ENCODE results near the gene VPS13D.
"Not testable (repeated sequence)": the region's sequence is repeated elsewhere in the genome, so short reads cannot be mapped to it uniquely, and the experiment has no call there.

VPS13D gene

GRCh38 chr1:12316331-12316730 lies 86.5 kb downstream of the VPS13D start:
- DNase-seq (ENCODE audit: extremely low spot score) = no peak
- POLR2A ChIA-PET = no interaction called here
- no peak for TF ChIP-seq LEF1 (IDR thresholded peaks at IDR 0.05; ENCODE audit: borderline replicate concordance)
- TF ChIP-seq ELF4 (IDR thresholded peaks at IDR 0.05) = no peak
- TF ChIP-seq L3MBTL2 (conservative IDR thresholded peaks at IDR 0.05) = no peak
- TF ChIP-seq, protein P1, sequence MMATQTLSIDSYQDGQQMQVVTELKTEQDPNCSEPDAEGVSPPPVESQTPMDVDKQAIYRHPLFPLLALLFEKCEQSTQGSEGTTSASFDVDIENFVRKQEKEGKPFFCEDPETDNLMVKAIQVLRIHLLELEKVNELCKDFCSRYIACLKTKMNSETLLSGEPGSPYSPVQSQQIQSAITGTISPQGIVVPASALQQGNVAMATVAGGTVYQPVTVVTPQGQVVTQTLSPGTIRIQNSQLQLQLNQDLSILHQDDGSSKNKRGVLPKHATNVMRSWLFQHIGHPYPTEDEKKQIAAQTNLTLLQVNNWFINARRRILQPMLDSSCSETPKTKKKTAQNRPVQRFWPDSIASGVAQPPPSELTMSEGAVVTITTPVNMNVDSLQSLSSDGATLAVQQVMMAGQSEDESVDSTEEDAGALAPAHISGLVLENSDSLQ (IDR thresholded peaks at IDR 0.05) = no peak
- TF ChIP-seq NFRKB (IDR thresholded peaks at IDR 0.05) = no peak
- TF ChIP-seq SP1 (IDR thresholded peaks at IDR 0.05) = no peak
- TF ChIP-seq ARNT (IDR thresholded peaks at IDR 0.05) = no peak
- no peak for TF ChIP-seq FOXM1 (IDR thresholded peaks at IDR 0.05; ENCODE audit: borderline replicate concordance)
- TF ChIP-seq TARDBP (IDR thresholded peaks at IDR 0.05) = no peak
- no peak for TF ChIP-seq HDGF (IDR thresholded peaks at IDR 0.05; ENCODE audit: borderline replicate concordance)
- CTCF ChIA-PET = no interaction called here

- CTCF ChIA-PET = no interaction called here
Measured at GRCh38 chr1:12320486-12320885, 90.7 kb downstream of the VPS13D start.

GRCh38 chr1:12324423-12324822 lies 94.6 kb downstream of the VPS13D start:
- no peak for DNase-seq (ENCODE audit: extremely low spot score)
- CTCF ChIA-PET = no interaction called here
- TF ChIP-seq ZNF384 (IDR thresholded peaks at IDR 0.05) (no peak), SUZ12 (IDR thresholded peaks at IDR 0.05) (no peak), NFRKB (IDR thresholded peaks at IDR 0.05) (no peak), SP1 (IDR thresholded peaks at IDR 0.05) (no peak), CTBP1 (IDR thresholded peaks at IDR 0.05; ENCODE audit: borderline replicate concordance) (no peak), LEF1 (IDR thresholded peaks at IDR 0.05; ENCODE audit: borderline replicate concordance) (no peak), FOXA1 (IDR thresholded peaks at IDR 0.05) (no peak), TARDBP (IDR thresholded peaks at IDR 0.05) (no peak), FOXK2 (IDR thresholded peaks at IDR 0.05) (no peak), ELF4 (IDR thresholded peaks at IDR 0.05) (no peak), ARNT (IDR thresholded peaks at IDR 0.05) (no peak), HDGF (IDR thresholded peaks at IDR 0.05; ENCODE audit: borderline replicate concordance) (no peak), L3MBTL2 (conservative IDR thresholded peaks at IDR 0.05) (no peak), BHLHE40 (IDR thresholded peaks at IDR 0.05; ENCODE audit: borderline replicate concordance) (no peak), FOXM1 (IDR thresholded peaks at IDR 0.05; ENCODE audit: borderline replicate concordance) (no peak)
- TF ChIP-seq, protein P1 (IDR thresholded peaks at IDR 0.05) = no peak
- POLR2A ChIA-PET = no interaction called here

More at GRCh38 chr1:12320486-12320885, 90.7 kb downstream of the VPS13D start:
- POLR2A ChIA-PET = no interaction called here
- TF ChIP-seq FOXK2 (IDR thresholded peaks at IDR 0.05) (no peak), NFRKB (IDR thresholded peaks at IDR 0.05) (no peak), FOXA1 (IDR thresholded peaks at IDR 0.05) (no peak), ELF4 (IDR thresholded peaks at IDR 0.05) (no peak), CTBP1 (IDR thresholded peaks at IDR 0.05; ENCODE audit: borderline replicate concordance) (no peak), FOXM1 (IDR thresholded peaks at IDR 0.05; ENCODE audit: borderline replicate concordance) (no peak), ARNT (IDR thresholded peaks at IDR 0.05) (no peak), SUZ12 (IDR thresholded peaks at IDR 0.05) (no peak), L3MBTL2 (conservative IDR thresholded peaks at IDR 0.05) (no peak), BHLHE40 (IDR thresholded peaks at IDR 0.05; ENCODE audit: borderline replicate concordance) (no peak), TARDBP (IDR thresholded peaks at IDR 0.05) (no peak), SP1 (IDR thresholded peaks at IDR 0.05) (no peak)
- TF ChIP-seq, protein P1 (IDR thresholded peaks at IDR 0.05) = no peak
- DNase-seq (ENCODE audit: extremely low spot score) = no peak

- CTCF ChIA-PET; POLR2A ChIA-PET; DNase-seq (ENCODE audit: extremely low spot score): not testable (repeated sequence)
Measured at GRCh38 chr1:12324973-12325372, 95.1 kb downstream of the VPS13D start.

- ChIA-PET CTCF (no interaction called here), POLR2A (no interaction called here)
- TF ChIP-seq SUZ12 (IDR thresholded peaks at IDR 0.05) (no peak), TARDBP (IDR thresholded peaks at IDR 0.05) (no peak), CTBP1 (IDR thresholded peaks at IDR 0.05; ENCODE audit: borderline replicate concordance) (no peak), ZNF384 (IDR thresholded peaks at IDR 0.05) (no peak), LEF1 (IDR thresholded peaks at IDR 0.05; ENCODE audit: borderline replicate concordance) (no peak), BHLHE40 (IDR thresholded peaks at IDR 0.05; ENCODE audit: borderline replicate concordance) (no peak), FOXM1 (IDR thresholded peaks at IDR 0.05; ENCODE audit: borderline replicate concordance) (no peak), FOXA1 (IDR thresholded peaks at IDR 0.05) (no peak), SP1 (IDR thresholded peaks at IDR 0.05) (no peak), L3MBTL2 (conservative IDR thresholded peaks at IDR 0.05) (no peak), ELF4 (IDR thresholded peaks at IDR 0.05) (no peak), ARNT (IDR thresholded peaks at IDR 0.05) (no peak), FOXK2 (IDR thresholded peaks at IDR 0.05) (no peak), HDGF (IDR thresholded peaks at IDR 0.05; ENCODE audit: borderline replicate concordance) (no peak), NFRKB (IDR thresholded peaks at IDR 0.05) (no peak)
- TF ChIP-seq, protein P1 (IDR thresholded peaks at IDR 0.05) = no peak
- DNase-seq (ENCODE audit: extremely low spot score) = no peak
Measured at GRCh38 chr1:12326986-12327385, 97.2 kb downstream of the VPS13D start.

- TF ChIP-seq SP1 (IDR thresholded peaks at IDR 0.05) = no peak
- no peak for TF ChIP-seq NFRKB (IDR thresholded peaks at IDR 0.05)
- no peak for TF ChIP-seq L3MBTL2 (conservative IDR thresholded peaks at IDR 0.05)
- POLR2A ChIA-PET = no interaction called here
Measured at GRCh38 chr1:12327566-12327965, 97.7 kb downstream of the VPS13D start.

More at GRCh38 chr1:12327566-12327965, 97.7 kb downstream of the VPS13D start:
- CTCF ChIA-PET = interaction anchor here (0.6 kb wide), 1 partner anchor 13 kb away, joined by 3 read pairs; no protein-coding TSS in a partner anchor
- DNase-seq (ENCODE audit: extremely low spot score) = no peak
